HepG2 (cell line): ENCODE measurements around the gene TMX2. TPM values are rescaled to one million over a fixed set of nuclear protein-coding genes. Genes with fewer than 3 reads are reported as not detected.
A peak's percentile ranks its signal among the peaks of the same experiment; 100 is the strongest.

Experiments
- ATAD3A ChIP-seq: sonication (generic); formaldehyde crosslinking; IDR thresholded peaks from 2 replicates; pipeline ENCODE4 v1.4.0; 2020; ENCODE audit warnings: missing genetic modification reagents
- BRCA1 ChIP-seq: sonication (generic); formaldehyde crosslinking; IDR thresholded peaks from 2 replicates; pipeline ENCODE4 v1.4.0; 2020; ENCODE audit warnings: missing genetic modification reagents
- FOSL1 ChIP-seq: sonication (generic); formaldehyde crosslinking; IDR thresholded peaks from 2 replicates; pipeline ENCODE4 v1.9.0; 2021; ENCODE audit warnings: missing genetic modification reagents, borderline replicate concordance
- NR2F2 ChIP-seq: IDR thresholded peaks from 2 replicates; pipeline ENCODE4 v1.6.1; 2012; ENCODE audit warnings: low read depth, inconsistent platforms, borderline replicate concordance
- THRA ChIP-seq: sonication (generic); formaldehyde crosslinking; IDR thresholded peaks from 2 replicates; pipeline ENCODE4 v1.4.0; 2020; ENCODE audit warnings: missing genetic modification reagents, borderline replicate concordance
- TP53 ChIP-seq: sonication (generic); formaldehyde crosslinking; conservative IDR thresholded peaks from 2 replicates; pipeline ENCODE4 v1.4.0; 2020; ENCODE audit warnings: missing genetic modification reagents
- ZNF124 ChIP-seq: sonication (generic); formaldehyde crosslinking; IDR thresholded peaks from 2 replicates; pipeline ENCODE4 v1.4.0; 2020; ENCODE audit warnings: missing genetic modification reagents
- ZNF142 ChIP-seq: sonication (generic); formaldehyde crosslinking; IDR thresholded peaks from 2 replicates; pipeline ENCODE4 v1.4.0; 2020; ENCODE audit warnings: missing genetic modification reagents
- ZNF235 ChIP-seq: sonication (generic); formaldehyde crosslinking; IDR thresholded peaks from 2 replicates; pipeline ENCODE4 v1.8.1; 2023; ENCODE audit warnings: mild to moderate bottlenecking, missing genetic modification reagents, borderline replicate concordance
- ZNF558 ChIP-seq: sonication (generic); formaldehyde crosslinking; IDR thresholded peaks from 2 replicates; pipeline ENCODE4 v1.9.0; 2022; ENCODE audit warnings: mild to moderate bottlenecking, missing genetic modification reagents, borderline replicate concordance
- ZNF646 ChIP-seq: sonication (generic); formaldehyde crosslinking; IDR thresholded peaks from 2 replicates; pipeline ENCODE4 v1.9.0; 2021; ENCODE audit warnings: mild to moderate bottlenecking, missing genetic modification reagents
- ZNF724P ChIP-seq: sonication (generic); formaldehyde crosslinking; IDR thresholded peaks from 2 replicates; pipeline ENCODE4 v1.8.0; 2022; ENCODE audit warnings: missing genetic modification reagents, borderline replicate concordance
- ZNF737 ChIP-seq: sonication (generic); formaldehyde crosslinking; IDR thresholded peaks from 2 replicates; pipeline ENCODE4 v1.5.0; 2020; ENCODE audit warnings: missing genetic modification reagents, mild to moderate bottlenecking, borderline replicate concordance
- ZNF746 ChIP-seq: sonication (generic); formaldehyde crosslinking; IDR thresholded peaks from 2 replicates; pipeline ENCODE4 v1.8.0; 2022; ENCODE audit warnings: mild to moderate bottlenecking, missing genetic modification reagents
- ZNF777 ChIP-seq: sonication (generic); formaldehyde crosslinking; IDR thresholded peaks from 2 replicates; pipeline ENCODE4 v1.4.0; 2020; ENCODE audit warnings: missing genetic modification reagents
- polyA plus RNA-seq, 8 experiments: library from polyadenylated mRNA; depleted of rRNA in 3 of 8; stranded (reverse) in 7 of 8; unstranded in 1 of 8; fragments of >200 nt; fragmentation: Illumina TruSeq in 4 of 8; extraction: Trizol in 4 of 8; gene quantifications; 2 replicates each; pipeline versions ENCODE4 v1.2.1 to v1.2.3, GENCODE V29; 2011 to 2016; ENCODE audit warnings: low read depth in 4 of 8, missing spikeins in 1 of 8, mixed read lengths in 1 of 8; ENCODE audit not compliant: insufficient read depth in 1 of 8
- total RNA-seq, 5 experiments: library from RNA; depleted of rRNA; stranded (reverse); fragments of >200 nt; fragmentation: Illumina TruSeq; extraction: Trizol; gene quantifications; 2 replicates each; pipeline ENCODE4 v1.2.3, GENCODE V29; 2016; ENCODE audit warnings: low read depth in 1 of 5

TMX2 gene
- total and polyA plus RNA-seq, 2 of the 13 experiments (the other 11 are each of a cell fraction or from before 2014, with no cell fraction given) = 84.5 to 129 TPM

GRCh38 chr11:57741132-57742086 is 29.0 kb downstream of the TMX2 start, which contains the start of gene SELENOH (continued):
- TF ChIP-seq THRA (CRISPR knock-in tag) (no peak; the same call in 1 of the 2 replicates), ZNF235 (CRISPR knock-in tag) (no peak), ZNF724P (CRISPR knock-in tag) (0 out of 2 replicates have a peak, but pooled peaks have one; percentile 21), ZNF124 (peak; percentile 37; the same call in 1 of the 2 replicates), ZNF746 (CRISPR knock-in tag) (peak; percentile 49; the same call in 1 of the 2 replicates), ZNF737 (CRISPR knock-in tag) (no peak), ZNF142 (CRISPR knock-in tag) (no peak), FOSL1 (no peak), TP53 (CRISPR knock-in tag) (no peak), BRCA1 (CRISPR knock-in tag) (no peak), ZNF558 (CRISPR knock-in tag) (peak; percentile 76; the same call in 1 of the 2 replicates), ATAD3A (CRISPR knock-in tag) (no peak), NR2F2 (no peak; the same call in 1 of the 2 replicates), ZNF646 (CRISPR knock-in tag) (no peak), ZNF777 (no peak)
